ENCODE results near the gene CTNNA3. TPM values are rescaled to one million over a fixed set of nuclear protein-coding genes. Genes with fewer than 3 reads are reported as not detected.

The CTNNA3 gene
- total and polyA plus RNA-seq, 2 donors (not counting 1 experiment from before 2014, with no cell fraction given) = not detected

- Histone ChIP-seq H3K4me1 (ENCODE audit: control insufficient read depth, extremely low read depth, insufficient read depth, low read length) (no peaks in the 10 kb centered on the region), H3K27ac (ENCODE audit: insufficient read depth, low read length) (no peak overlapping the region), H3K27me3 (ENCODE audit: control insufficient read depth, insufficient read depth, low read length) (no peaks in the 10 kb centered on the region), H3K79me2 (ENCODE audit: control insufficient read depth, insufficient read depth, low read length) (no peaks in the 10 kb centered on the region), H3K9me3 (ENCODE audit: control insufficient read depth, insufficient read depth, low read depth, low read length) (no peaks in the 10 kb centered on the region), H4K20me1 (ENCODE audit: control insufficient read depth, extremely low read depth, insufficient read depth, low read length) (no peaks in the 10 kb centered on the region), H3K36me3 (ENCODE audit: control insufficient read depth, insufficient read depth, low read length) (no peaks in the 10 kb centered on the region), H3K4me2 (ENCODE audit: extremely low read depth, insufficient read depth, low read length) (no peak overlapping the region), H2AFZ (ENCODE audit: low read length) (no peak overlapping the region), H3K9ac (ENCODE audit: insufficient read depth, low read length) (no peak overlapping the region), H3K4me3 (replicated peaks in 1 of 4; ENCODE audit: control extremely low read depth in 1 of 4, insufficient read depth in 1 of 4, low read depth in 3 of 4, low read length in 4 of 4) (no peak overlapping the region)
- no peak for DNase-seq (ENCODE audit: low read depth in 2 of 2)
- TF ChIP-seq CTCF (conservative IDR thresholded peaks at IDR 0.05 in 1 of 2, IDR thresholded peaks at IDR 0.05 in 1 of 2; ENCODE audit: low read depth in 1 of 2, low read length in 2 of 2) (no peak), EZH2 (IDR thresholded peaks at IDR 0.05; ENCODE audit: low read length, missing control alignments) (no peak)
Observed at GRCh38 chr10:67280405-67280804, 415.6 kb downstream of the CTNNA3 start.

DNA sequence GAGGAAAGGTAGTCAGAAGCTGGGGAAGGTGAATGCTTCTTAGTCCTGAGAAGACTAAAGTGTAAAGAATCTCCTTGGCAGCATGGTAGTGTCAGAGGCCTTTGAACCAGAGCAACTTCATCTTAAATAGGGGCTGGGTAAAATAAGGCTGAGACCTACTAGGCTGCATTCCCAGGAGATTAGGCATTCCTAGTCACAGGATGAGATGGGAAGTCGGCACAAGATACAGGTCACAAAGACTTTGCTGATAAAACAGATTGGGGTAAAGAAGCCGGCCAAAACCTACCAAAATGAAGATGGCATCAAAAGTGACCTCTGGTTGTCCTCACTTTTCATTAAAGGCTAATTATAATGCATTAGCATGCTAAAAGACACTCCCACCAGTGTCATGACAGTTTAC is 418.6 kb downstream of the CTNNA3 start:
- no peaks in the 10 kb centered on the region for H3K4me1 ChIP-seq (ENCODE audit: control insufficient read depth, extremely low read depth, insufficient read depth, low read length)
- DNase-seq (ENCODE audit: low read depth in 2 of 2) = no peak
- no peak overlapping the region for H3K4me3 ChIP-seq (replicated peaks in 1 of 4; ENCODE audit: control extremely low read depth in 1 of 4, insufficient read depth in 1 of 4, low read depth in 3 of 4, low read length in 4 of 4)
- no peaks in the 10 kb centered on the region for H3K27me3 ChIP-seq (ENCODE audit: control insufficient read depth, insufficient read depth, low read length)
- no peaks in the 10 kb centered on the region for H3K36me3 ChIP-seq (ENCODE audit: control insufficient read depth, insufficient read depth, low read length)
- H3K27ac ChIP-seq (ENCODE audit: insufficient read depth, low read length) = no peak overlapping the region
- no peaks in the 10 kb centered on the region for H3K9me3 ChIP-seq (ENCODE audit: control insufficient read depth, insufficient read depth, low read depth, low read length)
- no peak for TF ChIP-seq EZH2 (IDR thresholded peaks at IDR 0.05; ENCODE audit: low read length, missing control alignments)
- TF ChIP-seq CTCF (conservative IDR thresholded peaks at IDR 0.05 in 1 of 2, IDR thresholded peaks at IDR 0.05 in 1 of 2; ENCODE audit: low read depth in 1 of 2, low read length in 2 of 2) = no peak
- no peaks in the 10 kb centered on the region for H4K20me1 ChIP-seq (ENCODE audit: control insufficient read depth, extremely low read depth, insufficient read depth, low read length)
- no peak overlapping the region for H3K9ac ChIP-seq (ENCODE audit: insufficient read depth, low read length)
- H3K79me2 ChIP-seq (ENCODE audit: control insufficient read depth, insufficient read depth, low read length) = no peaks in the 10 kb centered on the region
- H3K4me2 ChIP-seq (ENCODE audit: extremely low read depth, insufficient read depth, low read length) = no peak overlapping the region
- H2AFZ ChIP-seq (ENCODE audit: low read length) = no peak overlapping the region

- Histone ChIP-seq H3K27ac (ENCODE audit: insufficient read depth, low read length) (no peak overlapping the region), H3K4me3 (replicated peaks in 1 of 4; ENCODE audit: control extremely low read depth in 1 of 4, insufficient read depth in 1 of 4, low read depth in 3 of 4, low read length in 4 of 4) (no peak overlapping the region), H2AFZ (ENCODE audit: low read length) (no peak overlapping the region), H3K9me3 (ENCODE audit: control insufficient read depth, insufficient read depth, low read depth, low read length) (no peaks in the 10 kb centered on the region), H3K36me3 (ENCODE audit: control insufficient read depth, insufficient read depth, low read length) (no peaks in the 10 kb centered on the region), H3K79me2 (ENCODE audit: control insufficient read depth, insufficient read depth, low read length) (no peaks in the 10 kb centered on the region), H4K20me1 (ENCODE audit: control insufficient read depth, extremely low read depth, insufficient read depth, low read length) (no peaks in the 10 kb centered on the region), H3K4me1 (ENCODE audit: control insufficient read depth, extremely low read depth, insufficient read depth, low read length) (no peaks in the 10 kb centered on the region), H3K4me2 (ENCODE audit: extremely low read depth, insufficient read depth, low read length) (no peak overlapping the region), H3K9ac (ENCODE audit: insufficient read depth, low read length) (no peak overlapping the region), H3K27me3 (ENCODE audit: control insufficient read depth, insufficient read depth, low read length) (no peaks in the 10 kb centered on the region)
- DNase-seq (ENCODE audit: low read depth in 2 of 2) = no peak
- TF ChIP-seq CTCF (conservative IDR thresholded peaks at IDR 0.05 in 1 of 2, IDR thresholded peaks at IDR 0.05 in 1 of 2; ENCODE audit: low read depth in 1 of 2, low read length in 2 of 2) (no peak), EZH2 (IDR thresholded peaks at IDR 0.05; ENCODE audit: low read length, missing control alignments) (no peak)
Observed at GRCh38 chr10:67269828-67270227, 426.2 kb downstream of the CTNNA3 start.
